ENCODE data around the gene MAS1.

GRCh38 chr6:159913375-159913774 is 22.6 kb downstream of the MAS1 start:
- no peak for TF ChIP-seq ARNT (IDR thresholded peaks at IDR 0.05)
- no peak for TF ChIP-seq TARDBP (IDR thresholded peaks at IDR 0.05)
- TF ChIP-seq HDGF (IDR thresholded peaks at IDR 0.05; ENCODE audit: borderline replicate concordance): no peak
- TF ChIP-seq PKNOX1 (IDR thresholded peaks at IDR 0.05): no peak
- no peak for TF ChIP-seq FOXA1 (IDR thresholded peaks at IDR 0.05)
